Effector CD8-positive, alpha-beta T cell (primary cell): ENCODE data around the gene TP53I13.
A peak's percentile ranks its signal among the peaks of the same experiment; 100 is the strongest.

Experiments used
- DNase-seq: peaks from one replicate; lab custom pipeline; 2025; lab: John Stamatoyannopoulos, UW

The TP53I13 gene

DNA sequence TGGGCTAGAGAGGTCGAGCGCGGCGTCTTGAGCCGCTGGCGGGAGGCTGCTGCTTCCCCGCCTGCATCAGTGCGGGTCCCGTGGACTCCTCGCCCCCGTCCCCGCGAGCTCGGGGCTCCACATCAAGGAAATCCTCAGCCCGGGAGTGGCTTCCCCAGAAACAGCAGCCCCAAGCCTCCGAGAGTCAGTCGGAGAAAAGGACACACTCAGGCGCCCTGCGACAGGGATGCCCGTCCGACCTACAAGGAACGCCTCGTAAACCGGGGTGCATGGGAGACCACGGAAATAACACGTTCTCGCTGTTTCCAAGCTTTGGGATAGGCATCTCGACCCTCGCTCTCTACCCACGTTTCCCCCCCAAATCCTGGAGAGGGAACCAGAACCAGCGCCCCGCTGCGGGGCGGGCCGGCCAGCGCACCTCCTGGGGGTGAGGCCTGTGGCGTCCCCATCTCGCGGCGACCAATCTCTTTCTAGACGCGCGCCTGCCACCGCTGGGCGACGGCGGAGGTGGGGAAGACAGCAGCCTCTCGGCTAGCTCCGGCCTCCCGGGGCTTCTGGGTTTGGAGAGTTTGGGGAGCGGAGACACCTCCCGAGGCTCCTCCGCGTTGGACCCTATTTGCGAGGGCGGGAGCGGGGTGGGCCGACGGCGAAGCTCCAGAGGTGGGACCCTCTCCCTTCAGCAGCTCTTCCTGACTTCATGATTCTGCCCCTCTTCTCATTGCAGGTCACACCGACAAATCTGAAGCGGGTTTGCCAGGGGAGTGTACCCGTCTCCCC lies 759 bp upstream of the TP53I13 start:
- peak; percentile 53 for DNase-seq

GRCh38 chr17:29569245-29569950 lies 897 bp downstream of the TP53I13 start:
- no peak for DNase-seq

DNA sequence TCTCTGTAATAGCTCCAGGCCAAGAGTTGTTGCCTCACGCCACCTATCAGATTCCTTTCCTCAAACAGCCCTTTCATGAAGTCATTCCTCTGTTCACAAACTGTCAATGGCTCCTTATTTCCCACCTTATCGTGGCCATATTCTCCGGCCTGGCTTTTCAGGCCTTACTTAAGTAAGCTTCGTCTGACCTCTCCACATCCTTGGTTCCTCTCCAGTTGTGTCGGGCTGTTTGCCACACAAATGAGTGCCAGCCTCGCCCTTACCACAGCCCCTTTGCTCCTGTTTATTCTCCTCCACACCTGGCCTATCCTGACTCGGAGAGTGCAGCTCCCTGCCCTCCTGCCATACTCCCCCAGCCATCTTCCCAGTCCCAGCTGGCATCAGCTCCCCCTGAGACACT lies 2.0 kb downstream of the TP53I13 start:
- no peak for DNase-seq

GRCh38 chr17:29571486-29571882 lies 3.0 kb downstream of the TP53I13 start:
- DNase-seq = no peak

GRCh38 chr17:29571883-29572681 lies 3.6 kb downstream of the TP53I13 start:
- no peak for DNase-seq

DNA sequence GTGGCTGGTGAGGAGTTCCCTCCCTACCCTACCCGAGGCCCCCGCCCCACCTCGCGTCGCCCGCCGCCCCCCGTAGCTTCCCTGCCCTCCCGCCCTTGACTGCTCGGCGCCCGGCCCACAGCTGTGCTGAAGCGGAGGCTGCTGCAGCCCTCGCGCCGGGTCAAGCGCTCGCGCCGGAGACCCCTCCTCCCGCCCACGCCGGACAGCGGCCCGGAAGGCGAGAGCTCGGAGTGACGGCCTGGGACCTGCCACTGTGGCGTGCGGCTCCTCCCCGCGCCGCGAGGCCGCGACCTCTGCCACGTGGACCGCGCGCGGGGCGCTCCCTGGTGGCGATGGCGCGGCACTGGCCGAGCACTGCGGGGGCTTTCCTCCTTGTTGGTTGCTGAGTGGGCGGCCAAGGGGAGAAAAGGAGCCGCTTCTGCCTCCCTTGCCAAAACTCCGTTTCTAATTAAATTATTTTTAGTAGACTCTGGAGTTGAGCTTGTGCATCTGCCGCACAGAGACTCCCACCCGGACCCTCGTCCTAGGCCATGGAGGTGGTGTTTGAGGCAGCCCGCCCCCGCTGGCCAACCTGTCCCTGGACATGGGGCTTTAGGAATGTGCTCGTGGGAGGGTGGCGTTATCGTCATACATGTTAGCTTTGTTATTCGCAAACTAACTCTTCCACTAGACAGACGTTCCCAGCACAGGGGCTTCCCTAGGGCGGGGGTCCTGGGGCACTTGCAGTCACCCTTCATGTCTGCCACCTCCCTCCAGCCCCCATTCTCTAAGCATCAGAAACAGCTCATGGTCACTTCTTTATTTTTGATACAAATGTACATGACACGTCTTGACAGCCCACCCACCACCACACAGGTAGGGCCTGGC lies 4.4 kb downstream of the TP53I13 start:
- DNase-seq = peak; percentile 21

- no peak for DNase-seq
Measured at GRCh38 chr17:29573558-29573869, 5.0 kb downstream of the TP53I13 start.

DNA sequence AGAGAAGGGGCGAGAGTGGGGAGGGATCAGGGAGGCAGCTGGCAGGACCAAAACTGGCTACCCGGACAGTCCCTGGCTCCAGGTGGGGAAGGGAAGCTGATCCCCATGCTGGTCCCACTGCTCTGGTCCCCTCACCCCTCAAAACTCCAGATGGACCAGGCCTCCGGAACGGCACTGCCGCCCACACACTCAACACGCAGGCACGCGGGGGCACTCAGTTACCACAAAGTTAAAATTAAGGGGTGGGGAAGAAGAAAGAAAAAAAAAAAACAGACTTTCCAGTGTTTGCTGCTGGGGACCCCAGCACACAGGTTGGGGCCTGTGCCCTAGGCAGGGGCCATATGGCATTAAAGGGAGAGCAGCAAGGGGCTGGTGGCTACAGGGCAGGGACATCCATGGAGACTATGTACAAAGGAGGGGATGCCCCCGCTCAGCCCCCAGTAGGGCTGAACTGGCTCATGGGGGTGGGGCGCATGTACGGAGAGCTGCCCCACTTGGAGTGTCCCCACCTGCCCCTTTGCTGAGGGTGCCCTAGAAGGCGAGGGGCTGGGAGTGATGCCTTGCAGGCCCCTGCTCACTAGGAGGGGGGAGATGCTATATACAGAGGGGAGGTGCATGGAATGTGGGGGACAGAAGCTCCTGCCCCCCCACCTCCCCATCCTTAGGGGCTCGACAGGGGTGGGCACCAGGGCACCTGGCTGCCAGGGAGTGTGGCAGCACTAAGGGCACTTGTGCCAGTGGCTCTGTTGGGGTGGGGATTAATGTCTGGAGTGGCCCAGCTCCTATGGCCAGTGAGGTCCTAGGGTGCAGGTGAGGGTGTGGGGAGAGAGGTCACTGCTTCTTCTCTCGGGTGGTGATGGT lies 5.6 kb downstream of the TP53I13 start:
- no peak for DNase-seq

DNA sequence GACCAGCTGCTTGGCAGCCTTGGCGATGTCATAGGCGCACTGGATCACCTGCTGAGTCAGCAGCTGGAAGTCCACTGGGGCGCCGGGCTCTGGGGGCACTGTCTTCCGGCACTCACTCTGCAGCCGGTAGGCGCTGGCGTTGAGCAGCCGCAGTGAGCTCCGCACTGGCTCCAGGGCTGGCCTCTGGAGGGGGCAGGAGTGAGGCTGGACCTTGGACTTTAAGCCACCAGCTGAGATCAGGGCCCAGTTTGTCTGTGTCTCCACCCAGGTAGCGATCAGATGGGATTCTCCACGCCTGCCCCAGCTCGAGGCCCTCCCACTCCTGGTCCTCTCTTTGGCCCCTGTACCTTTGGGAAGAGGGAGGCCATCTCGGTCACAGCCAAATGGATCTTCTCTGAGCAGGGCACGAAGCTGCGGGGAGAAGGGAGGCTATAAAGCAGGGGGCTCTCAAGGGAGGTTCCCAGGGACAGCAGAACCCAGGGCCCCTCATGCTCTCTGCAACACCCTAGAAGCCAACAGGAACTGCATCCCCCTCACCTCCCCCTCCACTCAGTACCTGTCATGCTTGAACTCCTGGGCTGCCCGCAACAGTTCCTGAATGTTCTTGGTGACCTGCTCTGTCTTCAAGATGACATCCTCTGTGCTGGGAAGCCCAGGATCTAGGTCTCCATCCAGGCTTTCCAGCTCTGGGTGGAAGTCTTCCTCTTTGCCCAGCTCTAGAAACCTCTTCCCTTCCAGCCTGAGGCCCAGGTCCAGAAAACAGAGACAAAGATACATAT lies 6.4 kb downstream of the TP53I13 start:
- DNase-seq = no peak

DNA sequence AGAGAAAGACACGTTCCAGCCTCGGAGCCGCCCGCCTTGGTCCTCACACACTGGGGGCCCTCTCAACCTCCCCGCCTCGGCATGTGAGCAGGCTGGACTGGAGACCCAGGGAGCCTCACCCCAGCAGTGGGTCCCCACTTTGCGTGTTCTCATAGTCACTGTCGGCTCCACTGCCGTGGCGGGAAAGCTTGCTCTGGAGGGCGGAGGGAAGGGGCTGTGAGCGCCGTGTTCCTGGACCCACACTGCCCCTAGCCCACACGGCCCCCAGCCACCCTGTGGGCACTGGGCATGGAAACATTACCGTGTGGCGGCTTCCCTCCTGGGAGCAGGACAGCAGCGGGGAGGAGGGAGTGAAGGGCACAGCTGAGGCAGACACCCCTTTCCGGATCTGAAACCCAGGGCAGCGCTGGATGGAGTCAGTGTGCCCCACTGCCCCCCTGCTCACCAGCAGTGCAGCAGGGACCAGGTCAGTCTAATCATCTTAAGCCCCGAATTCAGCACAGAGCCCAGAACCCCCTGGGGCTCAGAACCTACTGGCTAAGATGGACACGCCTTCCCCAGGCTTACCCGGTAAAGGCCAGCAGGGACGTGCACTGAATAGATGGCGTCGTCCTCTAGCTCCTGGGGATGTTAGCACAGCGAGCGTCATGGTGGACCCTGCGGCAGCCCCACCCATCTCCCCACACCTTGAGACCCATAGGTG lies 7.2 kb downstream of the TP53I13 start:
- no peak for DNase-seq

DNA sequence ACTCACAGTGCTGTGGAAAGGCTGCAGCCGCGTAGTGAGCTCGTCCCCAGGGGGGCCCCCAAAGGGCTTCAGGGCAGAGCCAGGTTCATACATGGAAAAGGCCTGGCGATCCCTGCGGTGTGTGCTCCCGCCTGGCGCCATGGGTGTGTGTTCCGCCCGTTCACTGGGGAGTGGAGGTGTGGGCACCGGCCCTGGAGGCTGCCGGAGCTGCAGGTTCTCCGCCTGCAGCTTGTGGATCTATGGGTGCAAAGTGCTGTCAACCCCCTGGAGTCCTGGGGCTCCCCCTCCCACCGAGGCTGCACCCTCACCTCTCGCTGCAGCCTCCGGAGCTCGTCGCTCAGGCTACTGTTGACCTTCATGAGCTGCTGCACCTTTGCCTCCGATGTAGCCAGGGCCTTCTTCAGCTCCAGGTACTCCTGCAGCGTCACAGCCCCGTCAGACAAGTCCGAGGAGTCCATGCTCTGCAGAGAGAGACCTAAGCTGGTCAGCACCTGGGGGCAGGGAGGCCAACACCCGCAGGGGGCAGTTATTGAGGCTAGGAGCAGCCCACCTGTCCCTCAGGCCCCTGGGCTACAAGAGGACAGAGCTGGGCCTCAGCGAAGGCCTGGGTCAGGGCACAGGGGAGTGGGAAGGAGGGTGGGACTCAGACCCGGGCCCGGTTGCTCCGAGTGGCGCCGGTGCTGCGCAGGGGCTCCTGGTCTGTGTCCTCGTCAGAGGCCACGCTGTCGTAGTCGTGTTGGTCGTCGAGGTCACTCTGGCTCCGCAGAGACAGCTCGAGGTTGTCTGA lies 7.9 kb downstream of the TP53I13 start:
- DNase-seq = no peak

- no peak for DNase-seq
Measured at GRCh38 chr17:29577001-29577370, 8.5 kb downstream of the TP53I13 start.

- no peak for DNase-seq
Measured at GRCh38 chr17:29577385-29578211, 9.1 kb downstream of the TP53I13 start.

DNA sequence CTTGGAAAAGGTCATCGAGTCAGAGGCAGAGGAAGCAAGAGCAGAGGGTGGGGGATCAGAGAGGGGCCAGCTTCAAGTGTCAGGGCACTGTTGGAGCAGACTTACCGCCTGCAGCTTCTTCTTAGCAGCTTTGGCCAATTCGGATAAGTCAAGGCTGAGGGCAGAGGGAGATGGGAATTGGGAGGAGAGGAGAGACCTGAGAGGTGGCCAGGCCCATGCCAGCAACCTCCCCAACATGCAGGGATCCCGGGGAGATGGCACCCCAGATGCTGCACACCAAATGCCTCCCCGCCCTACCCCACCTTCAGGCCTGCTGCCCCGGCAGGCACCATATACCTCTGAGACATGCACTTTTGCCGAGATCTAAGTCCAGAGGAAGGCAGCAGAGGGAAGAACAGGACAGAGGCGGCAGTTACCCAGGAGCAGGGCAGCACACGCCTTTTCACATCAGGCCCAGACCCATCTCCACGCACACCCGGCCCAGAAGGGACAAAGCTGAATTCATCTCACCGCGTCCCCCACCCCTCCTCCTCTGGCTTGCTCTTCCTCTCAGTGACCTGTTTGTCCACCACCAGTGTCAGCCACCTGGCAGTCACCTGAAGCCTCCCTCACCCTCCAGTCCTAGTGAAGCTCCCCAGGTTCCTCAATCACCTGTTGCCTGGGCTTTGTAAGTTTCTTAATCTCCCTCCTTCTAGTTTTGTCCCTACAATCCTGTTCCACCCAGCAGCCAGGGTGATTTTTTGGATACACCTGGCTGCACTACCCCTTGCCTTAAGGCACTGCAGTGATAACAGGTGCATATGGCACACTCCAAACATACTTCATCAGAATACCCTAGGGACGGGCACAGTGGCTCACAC lies 10.4 kb downstream of the TP53I13 start:
- no peak for DNase-seq

DNA sequence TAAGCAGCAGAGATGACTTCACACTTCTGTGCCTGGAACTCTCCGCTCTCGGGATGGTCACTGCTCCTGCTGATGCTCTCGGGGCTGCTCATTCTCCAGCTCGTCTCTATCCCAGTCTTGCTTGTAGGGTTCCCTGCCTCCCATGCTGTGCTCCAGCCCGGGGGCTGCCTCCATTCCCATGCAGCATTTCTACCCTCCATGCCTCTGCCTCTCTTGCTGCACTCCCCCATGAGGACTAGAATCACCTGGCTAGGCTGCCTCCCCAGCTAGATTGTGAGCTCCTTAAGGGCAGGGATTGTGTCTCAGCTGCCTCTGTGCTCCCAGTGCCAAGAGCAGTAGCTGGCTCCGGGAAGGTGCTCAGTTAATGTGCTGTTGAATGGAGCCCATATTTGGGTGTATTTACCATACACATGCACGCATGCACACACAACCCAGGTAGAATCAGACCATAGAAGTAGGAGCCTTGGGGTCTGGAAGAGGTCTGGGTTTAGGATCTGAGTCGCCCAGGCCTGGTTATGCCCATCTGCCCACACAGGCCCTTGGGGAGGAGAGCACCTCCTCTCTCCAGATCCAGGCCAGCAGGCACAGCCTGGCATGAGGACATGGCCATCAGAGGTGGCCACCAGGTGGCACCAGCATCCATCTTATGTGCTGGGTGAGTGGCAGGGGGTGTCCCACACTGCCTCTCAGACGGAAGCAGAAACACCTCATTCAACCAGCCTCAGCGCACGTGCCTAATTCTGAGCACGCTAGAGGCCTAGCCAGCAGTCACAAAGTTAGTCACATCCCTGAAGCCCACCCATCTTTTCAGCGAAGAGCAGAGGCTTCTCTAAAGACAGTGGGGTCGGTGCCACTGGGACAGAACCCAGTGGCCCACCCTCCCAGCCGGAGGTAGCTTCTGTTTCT lies 11.6 kb downstream of the TP53I13 start:
- peak; percentile 83 for DNase-seq
